Activated CD4-positive, alpha-beta T cell treated with anti-CD3 and anti-CD28 coated beads for 1 hour (primary cell): Measurements from ENCODE around the gene PROX2.

ENCODE experiments used
- DNase-seq: peaks from one replicate; pipeline ENCODE4 v3.0.0-alpha.2; 2020

Gene PROX2, protein sequence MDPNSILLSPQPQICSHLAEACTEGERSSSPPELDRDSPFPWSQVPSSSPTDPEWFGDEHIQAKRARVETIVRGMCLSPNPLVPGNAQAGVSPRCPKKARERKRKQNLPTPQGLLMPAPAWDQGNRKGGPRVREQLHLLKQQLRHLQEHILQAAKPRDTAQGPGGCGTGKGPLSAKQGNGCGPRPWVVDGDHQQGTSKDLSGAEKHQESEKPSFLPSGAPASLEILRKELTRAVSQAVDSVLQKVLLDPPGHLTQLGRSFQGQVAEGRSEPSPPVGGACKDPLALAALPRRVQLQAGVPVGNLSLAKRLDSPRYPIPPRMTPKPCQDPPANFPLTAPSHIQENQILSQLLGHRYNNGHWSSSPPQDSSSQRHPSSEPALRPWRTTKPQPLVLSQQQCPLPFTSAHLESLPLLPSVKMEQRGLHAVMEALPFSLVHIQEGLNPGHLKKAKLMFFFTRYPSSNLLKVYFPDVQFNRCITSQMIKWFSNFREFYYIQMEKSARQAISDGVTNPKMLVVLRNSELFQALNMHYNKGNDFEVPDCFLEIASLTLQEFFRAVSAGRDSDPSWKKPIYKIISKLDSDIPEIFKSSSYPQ

GRCh38 chr14:74875941-74876913 is at the start of gene PROX2:
TSS of gene PROX2 (minus strand) at chr14:74876145. CDS start at chr14:74863834, 12,311 bp downstream.
- DNase-seq: no peak

DNA sequence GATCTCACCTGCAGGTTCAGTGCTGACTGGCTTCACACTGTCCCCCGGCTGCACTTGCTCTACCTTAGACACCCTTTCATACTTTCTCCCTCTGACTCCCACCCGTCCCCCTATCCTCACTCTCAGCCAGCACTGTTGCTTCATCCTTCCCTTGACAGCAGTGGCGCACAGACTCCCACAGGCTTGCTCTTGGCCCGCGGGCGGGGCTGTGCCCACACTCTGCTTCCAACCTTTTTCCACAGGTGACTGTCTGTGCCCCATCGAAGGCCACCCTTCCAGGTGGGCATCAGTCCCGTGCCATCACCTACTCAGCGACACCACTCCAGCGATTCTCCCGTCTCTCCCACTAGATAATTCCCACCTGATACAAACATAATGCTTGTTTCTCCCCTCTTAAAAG is 48.1 kb upstream of the PROX2 start:
- no peak for DNase-seq

DNA sequence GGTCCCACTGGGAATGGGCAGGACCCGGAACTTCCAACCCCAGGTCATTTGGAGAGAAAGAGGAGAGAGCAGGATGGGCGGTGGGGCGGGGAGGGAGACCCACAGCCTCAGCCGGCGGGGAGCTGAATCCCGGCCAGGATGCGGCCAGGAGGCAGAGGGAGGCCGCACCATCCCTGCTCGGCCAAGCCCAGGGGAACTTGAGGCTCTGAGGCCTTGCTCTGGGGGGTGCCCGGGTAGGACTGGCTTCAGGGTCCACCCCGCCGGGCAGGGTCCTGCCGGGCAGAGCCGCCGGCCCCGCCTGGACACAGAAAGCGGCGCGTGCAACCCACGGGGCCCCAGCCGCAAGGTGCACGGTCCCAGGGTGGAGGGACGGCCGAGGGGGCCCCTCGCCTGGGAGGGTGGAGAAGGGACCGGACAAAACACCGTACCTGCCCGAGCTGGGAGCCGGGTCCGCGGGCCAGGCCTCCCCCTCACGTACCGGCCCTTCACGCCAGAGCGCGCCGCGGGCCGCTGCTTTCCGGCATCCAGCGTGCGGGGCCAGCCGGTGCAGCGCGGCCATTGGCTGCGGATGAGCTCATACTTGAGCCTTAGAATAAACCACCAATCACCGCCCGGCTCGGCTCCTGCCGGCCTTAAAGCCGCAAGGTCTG is 46.9 kb upstream of the PROX2 start, which contains the start of gene RPS6KL1:
RPS6KL1 (minus strand) TSS at position 509 of the 650 bp plus-strand sequence. CDS start 1,719 bp downstream, outside the sequence.
- peak; percentile 50 for DNase-seq

GRCh38 chr14:74921987-74922751 is 46.2 kb upstream of the PROX2 start:
- no peak for DNase-seq

DNA sequence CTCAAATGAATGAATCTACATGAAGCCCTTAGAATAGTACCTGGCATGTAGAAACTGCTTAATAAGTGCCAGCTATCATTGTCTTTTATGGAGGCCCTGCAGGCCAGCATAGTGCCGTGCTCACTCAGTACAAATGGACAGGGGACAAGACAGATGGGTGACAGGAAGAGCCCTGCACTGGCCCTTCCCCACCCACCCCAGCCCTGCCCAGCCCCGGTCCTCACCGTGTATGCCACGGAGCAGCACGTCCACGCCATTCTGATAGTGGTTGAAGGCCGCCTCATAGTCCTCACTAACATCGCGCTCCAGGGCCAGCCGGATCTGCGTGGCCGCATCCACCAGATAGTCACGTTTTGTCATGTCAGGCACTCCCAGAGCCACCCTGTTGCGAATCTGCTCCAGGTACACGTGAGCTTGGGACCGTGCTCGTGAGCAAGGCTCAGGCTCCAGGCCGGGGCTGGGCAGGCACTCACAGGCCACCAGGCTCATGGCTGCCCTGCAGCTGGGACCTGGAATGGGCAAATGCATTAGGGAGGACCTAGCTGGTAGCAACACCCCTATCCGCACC is 45.2 kb upstream of the PROX2 start:
- no peak for DNase-seq

DNA sequence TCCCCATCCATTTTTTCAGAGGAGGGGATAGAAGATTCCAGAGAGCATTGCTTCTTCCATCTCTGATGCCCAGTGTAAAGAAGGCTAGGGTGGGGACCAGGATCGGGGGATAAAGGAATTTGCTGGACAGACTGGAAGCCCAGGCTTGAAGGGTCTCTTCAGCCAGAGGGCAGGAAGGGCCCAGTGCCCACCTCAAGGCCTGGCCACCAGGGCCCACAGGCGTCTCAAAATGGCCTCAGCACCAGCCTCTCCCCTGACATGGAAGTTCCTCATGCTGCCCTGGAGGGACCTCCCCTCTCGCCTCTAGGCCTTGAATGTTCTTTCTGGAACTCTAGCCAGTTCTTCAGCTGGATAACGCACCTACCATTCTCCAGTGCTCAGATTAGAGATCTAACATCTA is 44.3 kb upstream of the PROX2 start:
- no peak for DNase-seq

DNA sequence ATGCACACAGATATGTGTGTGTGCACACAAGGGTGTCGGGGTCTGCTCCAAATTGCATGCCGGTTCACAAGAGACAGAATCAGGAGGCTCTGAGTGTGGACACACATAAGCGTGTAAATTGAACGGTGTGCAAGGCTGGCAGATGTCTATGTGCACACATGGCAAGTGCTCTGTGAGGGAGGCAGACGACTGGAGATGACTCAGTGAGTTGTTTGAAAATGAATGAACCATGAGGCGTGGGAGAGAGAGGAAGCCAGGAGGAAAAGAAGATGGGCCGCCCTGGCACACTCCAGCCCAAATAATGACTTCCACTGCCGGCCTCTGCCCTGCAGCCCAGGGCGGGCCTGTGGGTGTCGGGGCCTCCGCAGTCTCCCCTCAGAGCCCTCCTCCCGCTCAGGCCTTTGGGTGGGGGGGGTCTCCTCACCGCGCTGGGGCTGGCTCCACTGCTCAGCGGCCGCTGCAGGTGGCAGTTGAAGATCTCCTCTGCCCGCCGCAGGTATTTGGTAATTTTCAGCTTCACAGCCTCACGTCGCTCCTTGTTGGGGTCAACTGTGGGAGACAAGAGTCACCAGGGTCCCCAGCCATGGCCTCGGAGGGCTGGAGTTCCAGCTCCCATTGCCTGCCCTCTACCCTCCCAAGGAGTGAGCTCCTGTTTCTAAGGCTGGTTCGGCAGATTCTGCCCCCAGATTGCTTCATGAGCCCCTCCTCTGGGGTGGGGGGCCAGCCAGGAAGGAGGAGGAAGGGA is 43.6 kb upstream of the PROX2 start:
- DNase-seq: no peak

GRCh38 chr14:74918380-74918779 is 42.4 kb upstream of the PROX2 start:
- DNase-seq: no peak

GRCh38 chr14:74917646-74918081 is 41.7 kb upstream of the PROX2 start:
- DNase-seq: no peak

DNA sequence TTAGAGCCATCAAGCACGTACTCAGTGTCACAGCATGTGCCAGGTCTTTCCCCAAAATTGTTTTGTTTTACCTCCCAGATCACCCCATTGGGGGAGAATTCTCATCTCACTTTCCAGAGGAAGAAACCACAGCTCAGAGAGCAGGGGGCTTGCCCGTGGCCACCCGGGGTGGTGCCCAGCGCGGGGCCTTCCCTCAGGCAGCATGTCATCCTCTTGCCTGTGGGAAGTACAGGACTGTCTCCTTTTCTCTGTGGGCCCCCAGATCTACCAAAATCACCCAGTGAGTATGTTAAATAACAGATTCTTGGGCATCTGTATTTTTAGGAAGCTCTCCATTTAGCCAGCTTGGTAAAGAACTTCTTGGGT is 41.2 kb upstream of the PROX2 start:
- DNase-seq: no peak

GRCh38 chr14:74915826-74916225 is 39.9 kb upstream of the PROX2 start:
- DNase-seq: no peak

DNA sequence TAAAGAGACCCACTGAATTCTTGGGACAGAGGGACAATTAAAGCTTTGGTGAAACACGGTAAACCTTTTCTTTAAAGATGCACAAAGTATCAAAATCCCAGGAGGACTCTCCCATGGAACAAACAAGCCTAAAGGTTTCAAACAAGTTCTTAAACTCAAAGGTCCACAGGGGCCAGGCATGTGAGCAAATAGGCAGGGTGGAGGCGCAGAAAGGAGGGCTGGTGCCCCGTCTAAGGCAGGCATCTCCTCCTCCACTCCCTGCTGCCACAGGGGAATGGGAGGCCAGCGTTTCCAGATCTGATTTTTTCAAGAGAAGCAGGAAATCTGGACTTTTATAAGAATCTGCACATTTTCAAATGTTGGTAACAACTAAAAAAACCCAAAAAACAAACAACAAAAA is 39.5 kb upstream of the PROX2 start:
- DNase-seq: no peak

DNA sequence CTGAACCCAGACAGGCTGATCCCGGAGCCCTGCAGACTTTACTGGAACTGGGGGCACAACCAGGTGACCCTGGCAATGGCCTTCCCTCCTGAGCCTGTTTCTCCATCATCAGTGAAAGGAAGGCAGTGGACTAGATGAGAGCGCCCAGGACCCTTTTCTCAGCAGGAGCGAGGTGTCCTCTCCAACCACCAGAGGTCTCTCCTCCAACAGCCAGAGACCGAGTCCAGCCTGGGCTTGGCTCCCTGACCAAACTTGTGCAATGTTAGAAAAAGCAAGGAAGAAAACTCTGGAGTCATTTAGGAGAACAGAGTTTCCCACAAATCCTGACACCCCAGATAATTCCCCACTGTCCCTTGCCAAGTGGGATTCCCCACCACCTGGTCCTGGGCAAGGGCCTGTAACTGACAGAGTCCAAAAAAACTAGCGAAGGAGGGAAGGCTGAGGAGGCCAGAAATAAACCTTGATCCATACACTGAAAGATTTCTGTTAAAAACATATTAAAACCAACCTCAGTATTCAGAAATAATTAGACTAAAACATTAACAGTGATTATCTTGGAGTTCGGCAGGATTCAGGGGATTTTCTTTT is 38.1 kb upstream of the PROX2 start:
- no peak for DNase-seq

DNA sequence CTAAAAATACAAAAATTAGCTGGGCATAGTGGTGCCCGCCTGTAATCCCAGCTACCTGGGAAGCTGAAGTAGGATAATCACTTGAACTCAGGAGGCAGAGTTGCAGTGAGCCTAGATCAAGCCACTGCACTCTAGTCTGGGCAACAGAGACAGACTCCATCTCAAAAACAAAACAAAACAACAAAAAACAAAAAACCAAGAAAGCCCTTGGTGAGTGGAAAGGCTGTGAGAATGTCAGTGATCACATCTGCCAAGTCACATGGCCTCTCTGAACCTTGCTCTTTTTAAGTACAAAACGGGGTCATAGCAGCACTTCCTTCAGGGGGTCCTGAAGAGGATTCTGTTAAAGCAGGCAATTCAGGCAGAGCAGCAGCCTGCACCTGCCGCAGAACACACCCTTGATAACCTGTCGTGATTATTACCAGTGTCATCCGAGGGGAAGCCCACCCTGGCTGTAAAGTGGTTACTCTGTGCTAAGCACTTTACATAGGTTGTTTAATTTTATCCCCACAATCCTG is 37.5 kb upstream of the PROX2 start:
- no peak for DNase-seq

GRCh38 chr14:74912801-74913200 is 36.9 kb upstream of the PROX2 start:
- no peak for DNase-seq

GRCh38 chr14:74912111-74912510 is 36.2 kb upstream of the PROX2 start:
- DNase-seq: no peak

GRCh38 chr14:74911704-74912103 is 35.8 kb upstream of the PROX2 start:
- no peak for DNase-seq

- no peak for DNase-seq
Measured at GRCh38 chr14:74911221-74911620, 35.3 kb upstream of the PROX2 start.

GRCh38 chr14:74910556-74910955 is 34.6 kb upstream of the PROX2 start:
- no peak for DNase-seq

DNA sequence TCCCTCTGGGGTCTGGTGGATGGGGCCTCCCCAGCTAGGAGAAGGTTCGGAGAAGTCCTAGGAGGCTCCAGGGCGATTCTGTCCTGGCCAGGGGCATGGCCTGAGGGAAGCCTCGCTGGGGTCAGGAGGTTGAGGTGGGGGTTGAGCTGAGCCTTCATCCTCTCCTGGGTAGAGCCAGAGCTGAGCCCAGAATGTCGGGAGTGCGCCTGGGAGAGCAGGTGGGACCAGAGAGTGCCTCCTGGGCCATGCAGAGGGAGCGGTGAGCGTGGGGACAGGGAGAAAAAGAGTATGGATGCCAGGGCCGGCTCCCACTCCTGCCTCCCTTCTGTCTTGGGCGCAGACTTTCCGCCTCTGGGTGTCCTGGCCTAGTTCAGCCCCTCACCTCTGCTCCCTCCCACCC is 34.0 kb upstream of the PROX2 start:
- DNase-seq: no peak
